CD4-positive, alpha-beta memory T cell (primary cell): ENCODE data around the gene FAM149A. TPM values are rescaled to one million over a fixed set of nuclear protein-coding genes. Genes with fewer than 3 reads are reported as not detected.

Experiments
- CTCF ChIA-PET: fragments of 350-600 bp; sonication (Branson Sonifier 250); formaldehyde crosslinking; loops from one replicate; lab custom pipeline; 2021; ENCODE audit warnings: inconsistent platforms; ENCODE audit not compliant: partially characterized antibody; lab: Charles Lee
- POLR2A ChIA-PET: fragments of 350-600 bp; sonication (Branson Sonifier 250); formaldehyde crosslinking; loops from one replicate; lab custom pipeline; 2021; ENCODE audit not compliant: partially characterized antibody; lab: Charles Lee
- DNase-seq, 5 donors: peaks; one replicate each; pipeline versions ENCODE4 v3.0.0 to v3.0.0-alpha.2; 2020 to 2022; ENCODE audit warnings: mixed read lengths in 1 of 5
- H3K27ac ChIP-seq: one replicate; pipeline ENCODE4 v1.7.0; 2013; ENCODE audit warnings: low read depth, low read length
- H3K27me3 ChIP-seq: 2 replicates; pipeline ENCODE4 v1.7.0; 2013; ENCODE audit warnings: mild to moderate bottlenecking, low read length, moderate library complexity; ENCODE audit not compliant: insufficient read depth
- H3K36me3 ChIP-seq: 2 replicates; pipeline ENCODE4 v1.7.0; 2013; ENCODE audit warnings: mild to moderate bottlenecking, low read length, moderate library complexity; ENCODE audit not compliant: insufficient read depth
- H3K4me1 ChIP-seq: 2 replicates; pipeline ENCODE4 v1.7.0; 2013; ENCODE audit warnings: mild to moderate bottlenecking, low read length, moderate library complexity; ENCODE audit not compliant: insufficient read depth
- H3K4me3 ChIP-seq, 2 donors: one replicate each; pipeline ENCODE4 v1.7.0; 2013; ENCODE audit warnings: low read length in 2 of 2, mild to moderate bottlenecking in 1 of 2
- H3K9me3 ChIP-seq, 2 donors: one replicate each; pipeline ENCODE4 v1.7.0; 2013; ENCODE audit warnings: low read length in 2 of 2, control low read depth in 1 of 2; ENCODE audit not compliant: control insufficient read depth in 1 of 2
- H3K27ac Mint-ChIP-seq, 7 donors: one replicate each; pipeline ENCODE4 v1.8.0; 2020 to 2021; ENCODE audit warnings: mixed read lengths in 7 of 7, mild to moderate bottlenecking in 6 of 7, inconsistent platforms in 3 of 7, moderate library complexity in 3 of 7
- H3K27me3 Mint-ChIP-seq, 2 donors: one replicate each; pipeline ENCODE4 v1.8.0; 2020 to 2021; ENCODE audit warnings: mixed read lengths in 2 of 2
- H3K36me3 Mint-ChIP-seq, 2 donors: one replicate each; pipeline ENCODE4 v1.8.0; 2020 to 2021; ENCODE audit warnings: mixed read lengths in 2 of 2, inconsistent platforms in 1 of 2, mild to moderate bottlenecking in 1 of 2
- H3K4me1 Mint-ChIP-seq, 4 donors: one replicate each; pipeline ENCODE4 v1.8.0; 2020 to 2021; ENCODE audit warnings: mixed read lengths in 4 of 4, mild to moderate bottlenecking in 1 of 4
- H3K4me3 Mint-ChIP-seq, 8 donors: one replicate each; pipeline ENCODE4 v1.8.0; 2020 to 2021; ENCODE audit warnings: mixed read lengths in 8 of 8, mild to moderate bottlenecking in 7 of 8, moderate library complexity in 6 of 8, inconsistent platforms in 3 of 8
- H3K9me3 Mint-ChIP-seq, 8 donors: one replicate each; pipeline ENCODE4 v1.8.0; 2020 to 2021; ENCODE audit warnings: mixed read lengths in 8 of 8, mild to moderate bottlenecking in 5 of 8, inconsistent platforms in 3 of 8, moderate library complexity in 1 of 8
- intact Hi-C: fragments of 100-400 bp; cut with micrococcal nuclease; formaldehyde crosslinking; loops from one replicate; pipeline ENCODE4 v1.15.1; 2023
- polyA plus RNA-seq, 2 donors: library from polyadenylated mRNA; unstranded; fragments of 300-500 nt; fragmentation: Illumina TruSeq; gene quantifications; one replicate each; pipeline ENCODE4 v1.2.3, GENCODE V29; 2021
- total RNA-seq, 2 experiments: library from RNA; stranded (reverse); gene quantifications; one replicate each; pipeline ENCODE4 v1.2.3, GENCODE V29; 2021

Gene FAM149A
- total and polyA plus RNA-seq, 4 experiments from 2014 or later = 0.58 to 0.76 TPM; not detected in 2

- Histone ChIP-seq H3K4me3 (no peak overlapping the region), H3K9me3 (no peaks in the 10 kb centered on the region), H3K27ac (no peak overlapping the region), H3K27me3 (no peaks in the 10 kb centered on the region), H3K4me1 (peaks cover 9% of the 10 kb centered on the region), H3K36me3 (no peaks in the 10 kb centered on the region)
- intact Hi-C loops = no loop called here
- H3K27ac Mint-ChIP-seq = no peak overlapping the region
- H3K4me3 Mint-ChIP-seq = no peak overlapping the region
- CTCF ChIA-PET = interaction anchor here (0.8 kb wide), 1 partner anchor 10 kb away, joined by 3 read pairs; no protein-coding TSS in a partner anchor
- POLR2A ChIA-PET = no interaction called here
- peaks cover 0 to 15% (median 6%) of the 10 kb centered on the region in 4 donors for H3K4me1 Mint-ChIP-seq
- H3K9me3 Mint-ChIP-seq = no peaks in the 10 kb centered on the region
- no peak for DNase-seq
- peaks cover 11 to 15% of the 10 kb centered on the region in 2 donors for H3K27me3 Mint-ChIP-seq
- H3K36me3 Mint-ChIP-seq = no peaks in the 10 kb centered on the region
Observed at GRCh38 chr4:186158021-186158813, 53.7 kb downstream of the FAM149A start.

GRCh38 chr4:186158966-186159365 lies 54.5 kb downstream of the FAM149A start:
- H3K27ac ChIP-seq = no peak overlapping the region
- peaks cover 0 to 15% (median 6%) of the 10 kb centered on the region in 4 donors for H3K4me1 Mint-ChIP-seq
- no peak overlapping the region for H3K27ac Mint-ChIP-seq
- no peak overlapping the region for H3K4me3 Mint-ChIP-seq
- intact Hi-C loops = no loop called here
- ChIA-PET CTCF (no interaction called here), POLR2A (no interaction called here)
- H3K36me3 Mint-ChIP-seq = no peaks in the 10 kb centered on the region
- H3K27me3 ChIP-seq = no peaks in the 10 kb centered on the region
- H3K36me3 ChIP-seq = no peaks in the 10 kb centered on the region
- H3K27me3 Mint-ChIP-seq = peaks cover 8 to 10% of the 10 kb centered on the region in 2 donors
- no peaks in the 10 kb centered on the region for H3K9me3 Mint-ChIP-seq
- H3K4me1 ChIP-seq = peaks cover 9% of the 10 kb centered on the region
- no peaks in the 10 kb centered on the region for H3K9me3 ChIP-seq
- no peak overlapping the region for H3K4me3 ChIP-seq
- DNase-seq = no peak

- CTCF ChIA-PET = no interaction called here
- POLR2A ChIA-PET = no interaction called here
- no peak for DNase-seq
- intact Hi-C loops = loop anchor here (5.0 kb wide), 1 partner anchor 43 kb away; no protein-coding TSS in a partner anchor
- Histone ChIP-seq H3K27ac (no peak overlapping the region), H3K36me3 (no peaks in the 10 kb centered on the region), H3K4me3 (no peak overlapping the region), H3K4me1 (peaks cover 9% of the 10 kb centered on the region), H3K27me3 (no peaks in the 10 kb centered on the region), H3K9me3 (no peaks in the 10 kb centered on the region)
- H3K4me1 Mint-ChIP-seq = peaks cover 0 to 15% (median 6%) of the 10 kb centered on the region in 4 donors
- H3K9me3 Mint-ChIP-seq = no peaks in the 10 kb centered on the region
- no peak overlapping the region for H3K4me3 Mint-ChIP-seq
- H3K27ac Mint-ChIP-seq = no peak overlapping the region
- peaks cover 4 to 5% of the 10 kb centered on the region in 2 donors for H3K27me3 Mint-ChIP-seq
- H3K36me3 Mint-ChIP-seq = no peaks in the 10 kb centered on the region
Observed at GRCh38 chr4:186159613-186160012, 55.1 kb downstream of the FAM149A start.

- peak overlapping the region; percentile 28 to 79 (median 69) for H3K4me3 Mint-ChIP-seq
- intact Hi-C loops = loop anchor here (5.0 kb wide), 1 partner anchor 41 kb away; no protein-coding TSS in a partner anchor
- peaks cover 0 to 4% of the 10 kb centered on the region in 2 donors for H3K27me3 Mint-ChIP-seq
- no peaks in the 10 kb centered on the region for H3K9me3 Mint-ChIP-seq
- Histone ChIP-seq H3K4me1 (peaks cover 9% of the 10 kb centered on the region), H3K27me3 (no peaks in the 10 kb centered on the region), H3K36me3 (no peaks in the 10 kb centered on the region), H3K9me3 (no peaks in the 10 kb centered on the region), H3K4me3 (no peak overlapping the region), H3K27ac (no peak overlapping the region)
- ChIA-PET POLR2A (interaction anchor here (0.8 kb wide), 1 partner anchor 30 kb away, joined by 3 read pairs; the partner anchor contains the start of gene CYP4V2), CTCF (interaction anchor here (1.3 to 1.5 kb wide), 3 partner anchors 8 to 24 kb away, joined by 3 to 5 read pairs (median 4); no protein-coding TSS in a partner anchor)
- H3K27ac Mint-ChIP-seq = peak overlapping the region in 5 of 7 donors; percentile 19 to 90 (median 84)
- peak in 2 of 5 donors; percentile 14 to 21 for DNase-seq
- H3K36me3 Mint-ChIP-seq = no peaks in the 10 kb centered on the region
- H3K4me1 Mint-ChIP-seq = peaks cover 0 to 10% (median 5%) of the 10 kb centered on the region in 4 donors
Observed at GRCh38 chr4:186161138-186161537, 56.6 kb downstream of the FAM149A start.

DNA sequence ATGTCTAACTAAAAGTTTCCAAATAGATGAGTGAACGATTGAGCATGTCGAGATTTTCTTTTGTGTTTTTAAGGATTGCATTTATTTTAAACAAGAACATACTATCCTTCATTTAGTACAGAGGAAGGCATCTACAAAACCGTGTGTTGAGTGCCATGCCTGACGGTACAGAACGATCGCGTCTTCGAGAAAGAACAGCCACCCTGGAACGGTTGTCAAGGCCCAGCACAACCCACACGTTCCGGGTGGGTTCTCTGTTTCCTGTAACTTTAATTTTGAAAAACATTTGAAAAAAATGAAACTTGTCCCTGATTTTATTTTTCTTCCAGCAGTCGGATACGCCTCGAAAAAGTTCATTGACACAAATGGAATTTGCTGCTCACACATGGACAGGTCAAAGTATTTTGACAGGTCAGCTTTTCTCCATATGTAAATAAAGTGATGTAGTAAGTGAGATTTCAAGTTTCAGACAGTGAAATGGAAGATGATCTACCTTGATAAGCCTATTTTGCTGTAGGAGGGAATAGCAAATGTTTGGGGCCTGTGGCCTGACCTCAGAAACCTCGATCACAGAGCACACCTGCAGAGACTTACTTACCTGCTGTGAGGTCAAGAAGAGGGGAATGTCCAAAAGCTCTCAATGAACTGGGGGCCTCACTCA lies 62.5 kb downstream of the FAM149A start:
- Histone ChIP-seq H3K4me3 (no peak overlapping the region), H3K9me3 (no peaks in the 10 kb centered on the region), H3K27ac (no peak overlapping the region), H3K4me1 (no peaks in the 10 kb centered on the region), H3K36me3 (no peaks in the 10 kb centered on the region), H3K27me3 (no peaks in the 10 kb centered on the region)
- no peak for DNase-seq
- intact Hi-C loops = no loop called here
- CTCF ChIA-PET = interaction anchor here (1.4 kb wide), 1 partner anchor 17 kb away, joined by 4 read pairs; no protein-coding TSS in a partner anchor
- Mint-ChIP-seq H3K9me3 (no peaks in the 10 kb centered on the region), H3K36me3 (no peaks in the 10 kb centered on the region), H3K27me3 (peaks cover 6 to 7% of the 10 kb centered on the region in 2 donors), H3K4me3 (no peak overlapping the region), H3K27ac (no peak overlapping the region), H3K4me1 (peaks cover 0 to 5% (median 0%) of the 10 kb centered on the region in 4 donors)
- POLR2A ChIA-PET = no interaction called here

- no peak overlapping the region for H3K27ac ChIP-seq
- no peaks in the 10 kb centered on the region for H3K9me3 ChIP-seq
- Mint-ChIP-seq H3K9me3 (no peaks in the 10 kb centered on the region), H3K27ac (no peak overlapping the region), H3K27me3 (peaks cover 6 to 7% of the 10 kb centered on the region in 2 donors), H3K4me3 (no peak overlapping the region), H3K4me1 (no peaks in the 10 kb centered on the region), H3K36me3 (no peaks in the 10 kb centered on the region)
- no peaks in the 10 kb centered on the region for H3K27me3 ChIP-seq
- ChIA-PET CTCF (interaction anchor here (1.2 to 1.4 kb wide), 2 partner anchors 10 to 18 kb away, joined by 4 read pairs; no protein-coding TSS in a partner anchor), POLR2A (no interaction called here)
- no peak for DNase-seq
- intact Hi-C loops = no loop called here
- H3K4me3 ChIP-seq = no peak overlapping the region
- no peaks in the 10 kb centered on the region for H3K36me3 ChIP-seq
- H3K4me1 ChIP-seq = no peaks in the 10 kb centered on the region
Observed at GRCh38 chr4:186167605-186168004, 63.1 kb downstream of the FAM149A start.

DNA sequence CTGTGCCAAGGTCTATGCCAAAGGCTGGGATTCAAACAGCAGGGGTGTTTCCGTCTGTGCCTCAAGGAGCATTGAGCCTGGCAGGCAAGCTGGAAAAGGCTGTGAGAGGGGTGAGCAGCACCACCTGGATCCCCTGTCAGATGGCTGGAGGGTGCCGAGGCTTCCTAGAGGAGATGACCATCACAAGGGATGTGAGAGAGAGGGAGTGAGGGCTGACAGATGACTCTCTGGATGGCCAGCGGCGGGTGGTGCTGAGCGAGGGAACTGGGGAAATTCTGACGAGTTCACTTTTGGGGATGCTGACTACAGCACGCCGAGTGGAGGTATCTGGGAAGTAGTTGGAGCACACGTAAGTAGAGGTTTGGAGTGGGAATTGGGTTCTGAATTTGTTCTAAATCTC lies 64.2 kb downstream of the FAM149A start:
- H3K4me3 ChIP-seq = no peak overlapping the region
- POLR2A ChIA-PET = no interaction called here
- CTCF ChIA-PET = interaction anchor here (1.2 kb wide), 1 partner anchor 9 kb away, joined by 4 read pairs; no protein-coding TSS in a partner anchor
- no peaks in the 10 kb centered on the region for H3K36me3 Mint-ChIP-seq
- H3K27me3 ChIP-seq = no peaks in the 10 kb centered on the region
- H3K4me3 Mint-ChIP-seq = no peak overlapping the region
- peaks cover 6 to 7% of the 10 kb centered on the region in 2 donors for H3K27me3 Mint-ChIP-seq
- no peaks in the 10 kb centered on the region for H3K36me3 ChIP-seq
- no peak overlapping the region for H3K27ac ChIP-seq
- intact Hi-C loops = no loop called here
- H3K27ac Mint-ChIP-seq = peak overlapping the region in 1 of 7 donors; percentile 23
- no peak for DNase-seq
- no peaks in the 10 kb centered on the region for H3K4me1 ChIP-seq
- no peaks in the 10 kb centered on the region for H3K4me1 Mint-ChIP-seq
- no peaks in the 10 kb centered on the region for H3K9me3 ChIP-seq
- H3K9me3 Mint-ChIP-seq = no peaks in the 10 kb centered on the region
